Fibroblast of lung (primary cell): ENCODE results near the gene STARD10. TPM values are rescaled to one million over a fixed set of nuclear protein-coding genes. Genes with fewer than 3 reads are reported as not detected.

Experiments used
- DNase-seq, 2 donors: peaks; one replicate each; pipeline versions ENCODE4 v3.0.0 to v3.0.0-alpha.2; 2010; ENCODE audit warnings: low read depth in 2 of 2
- H2AFZ ChIP-seq: 2 replicates; pipeline ENCODE4 v1.5.1; 2012; ENCODE audit warnings: low read length, control low read depth, inconsistent platforms
- H3K27ac ChIP-seq: 2 replicates; pipeline ENCODE4 v1.5.1; 2011; ENCODE audit warnings: low read length, control low read depth; ENCODE audit not compliant: insufficient read depth
- H3K27me3 ChIP-seq: 2 replicates; pipeline ENCODE4 v1.5.1; 2011; ENCODE audit warnings: mild to moderate bottlenecking, low read length; ENCODE audit not compliant: control insufficient read depth, insufficient read depth
- H3K36me3 ChIP-seq: 2 replicates; pipeline ENCODE4 v1.5.1; 2011; ENCODE audit warnings: low read length; ENCODE audit not compliant: control insufficient read depth, insufficient read depth
- H3K4me1 ChIP-seq: 2 replicates; pipeline ENCODE4 v1.5.1; 2011; ENCODE audit warnings: low read length; ENCODE audit not compliant: control insufficient read depth, insufficient read depth; ENCODE audit errors: extremely low read depth
- H3K4me2 ChIP-seq: 2 replicates; pipeline ENCODE4 v1.5.1; 2011; ENCODE audit warnings: low read length, control low read depth; ENCODE audit not compliant: insufficient read depth; ENCODE audit errors: extremely low read depth
- H3K4me3 ChIP-seq, 4 experiments: fragments of 200-600 bp in 1 of 4; sonication (generic) in 1 of 4; replicated peaks in 1 of 4; 2 replicates each; pipeline ENCODE4 v1.5.1; 2011 to 2016; ENCODE audit warnings: low read length in 4 of 4, low read depth in 3 of 4, mild to moderate bottlenecking in 3 of 4, control low read depth in 2 of 4, inconsistent platforms in 1 of 4, mixed read lengths in 1 of 4; ENCODE audit not compliant: insufficient read depth in 1 of 4; ENCODE audit errors: control extremely low read depth in 1 of 4
- H3K79me2 ChIP-seq: 2 replicates; pipeline ENCODE4 v1.5.1; 2012; ENCODE audit warnings: mild to moderate bottlenecking, low read length, inconsistent platforms; ENCODE audit not compliant: control insufficient read depth, insufficient read depth
- H3K9ac ChIP-seq: 2 replicates; pipeline ENCODE4 v1.5.1; 2011; ENCODE audit warnings: mild to moderate bottlenecking, low read length, control low read depth; ENCODE audit not compliant: insufficient read depth
- H3K9me3 ChIP-seq: 2 replicates; pipeline ENCODE4 v1.5.1; 2012; ENCODE audit warnings: low read depth, low read length; ENCODE audit not compliant: control insufficient read depth, insufficient read depth
- H4K20me1 ChIP-seq: 2 replicates; pipeline ENCODE4 v1.5.1; 2011; ENCODE audit warnings: low read length; ENCODE audit not compliant: control insufficient read depth, insufficient read depth; ENCODE audit errors: extremely low read depth
- EZH2 ChIP-seq: IDR thresholded peaks from 2 replicates; pipeline ENCODE4 v1.5.1; 2012; ENCODE audit warnings: low read length, control low read depth, mild to moderate bottlenecking; ENCODE audit errors: missing control alignments
- polyA plus RNA-seq, 2 donors: library from polyadenylated mRNA; depleted of rRNA in 1 of 2; stranded (reverse) in 1 of 2; unstranded in 1 of 2; fragments of >200 nt; gene quantifications; 2 replicates each; pipeline ENCODE4 v1.2.1, GENCODE V29; 2011 to 2012; ENCODE audit warnings: missing spikeins in 1 of 2
- total RNA-seq: library from RNA; depleted of rRNA; stranded (reverse); fragments of >200 nt; gene quantifications from 2 replicates; pipeline ENCODE4 v1.2.1, GENCODE V29; 2014
- TF ChIP-seq, protein P1 (sequence below), 2 donors: IDR thresholded peaks in 1 of 2; conservative IDR thresholded peaks in 1 of 2; 1 replicate in 1 of 2; 2 replicates in 1 of 2; pipeline ENCODE4 v1.5.1; 2011 to 2012; ENCODE audit warnings: low read length in 2 of 2, control low read depth in 1 of 2, inconsistent platforms in 1 of 2, low read depth in 1 of 2, mild to moderate bottlenecking in 1 of 2

Gene STARD10
- total and polyA plus RNA-seq, 2 donors (not counting 1 experiment from before 2014, with no cell fraction given), result 20.7 to 32.0 TPM

DNA sequence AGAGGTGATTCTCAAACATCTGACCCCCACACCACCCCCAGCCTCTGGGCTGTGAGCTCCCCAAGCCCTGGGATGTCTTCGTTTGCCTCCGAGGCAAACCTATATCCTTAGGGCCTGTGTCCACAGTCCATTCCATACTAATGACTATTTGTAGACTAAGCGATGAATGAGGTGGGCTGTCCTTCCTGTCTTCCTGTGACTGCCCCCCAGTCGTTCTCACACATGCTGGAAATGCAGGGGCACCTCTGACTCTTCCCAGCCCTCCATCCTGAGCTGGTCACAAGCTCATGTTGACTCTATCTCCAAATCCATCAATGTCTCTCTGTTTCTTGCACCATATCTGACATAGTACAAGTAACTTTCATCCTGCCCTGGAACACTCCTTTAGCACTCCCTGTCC, 25.1 kb upstream of the STARD10 start:
- Histone ChIP-seq H3K9ac (no peak overlapping the region), H3K4me3 (no peak overlapping the region), H4K20me1 (no peaks in the 10 kb centered on the region), H3K27me3 (no peaks in the 10 kb centered on the region), H3K79me2 (no peaks in the 10 kb centered on the region), H2AFZ (no peak overlapping the region), H3K4me2 (no peak overlapping the region), H3K4me1 (peaks cover 18% of the 10 kb centered on the region), H3K36me3 (no peaks in the 10 kb centered on the region), H3K9me3 (no peaks in the 10 kb centered on the region), H3K27ac (no peak overlapping the region)
- DNase-seq, result no peak
- no peak for TF ChIP-seq EZH2
- TF ChIP-seq, protein P1, sequence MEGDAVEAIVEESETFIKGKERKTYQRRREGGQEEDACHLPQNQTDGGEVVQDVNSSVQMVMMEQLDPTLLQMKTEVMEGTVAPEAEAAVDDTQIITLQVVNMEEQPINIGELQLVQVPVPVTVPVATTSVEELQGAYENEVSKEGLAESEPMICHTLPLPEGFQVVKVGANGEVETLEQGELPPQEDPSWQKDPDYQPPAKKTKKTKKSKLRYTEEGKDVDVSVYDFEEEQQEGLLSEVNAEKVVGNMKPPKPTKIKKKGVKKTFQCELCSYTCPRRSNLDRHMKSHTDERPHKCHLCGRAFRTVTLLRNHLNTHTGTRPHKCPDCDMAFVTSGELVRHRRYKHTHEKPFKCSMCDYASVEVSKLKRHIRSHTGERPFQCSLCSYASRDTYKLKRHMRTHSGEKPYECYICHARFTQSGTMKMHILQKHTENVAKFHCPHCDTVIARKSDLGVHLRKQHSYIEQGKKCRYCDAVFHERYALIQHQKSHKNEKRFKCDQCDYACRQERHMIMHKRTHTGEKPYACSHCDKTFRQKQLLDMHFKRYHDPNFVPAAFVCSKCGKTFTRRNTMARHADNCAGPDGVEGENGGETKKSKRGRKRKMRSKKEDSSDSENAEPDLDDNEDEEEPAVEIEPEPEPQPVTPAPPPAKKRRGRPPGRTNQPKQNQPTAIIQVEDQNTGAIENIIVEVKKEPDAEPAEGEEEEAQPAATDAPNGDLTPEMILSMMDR (conservative IDR thresholded peaks at IDR 0.05 in 1 of 2, IDR thresholded peaks at IDR 0.05 in 1 of 2; ENCODE audit: low read depth in 1 of 2, low read length in 2 of 2), result no peak

DNA sequence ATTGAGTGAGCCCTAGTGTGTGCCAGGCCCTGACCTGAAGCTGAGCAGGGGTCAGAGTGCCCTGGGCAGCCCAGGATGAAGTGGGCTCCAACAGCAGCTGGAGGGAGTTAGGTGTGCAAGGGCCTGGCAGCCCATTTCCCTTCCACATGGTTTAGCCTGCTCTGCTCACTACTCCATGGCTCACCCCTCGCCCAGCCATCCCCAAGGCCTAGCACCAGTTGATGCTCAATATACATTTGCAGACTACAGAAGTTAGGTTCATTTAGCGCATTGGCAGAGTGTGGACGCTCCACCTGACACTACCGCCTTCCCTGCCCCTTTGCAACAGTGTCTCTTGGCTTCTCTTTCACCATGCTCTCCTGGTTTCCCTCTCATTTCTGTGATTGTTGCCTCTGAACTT, 24.1 kb upstream of the STARD10 start:
- no peak overlapping the region for H3K4me2 ChIP-seq
- H4K20me1 ChIP-seq, result no peaks in the 10 kb centered on the region
- H3K9ac ChIP-seq, result no peak overlapping the region
- H3K9me3 ChIP-seq, result no peaks in the 10 kb centered on the region
- no peak overlapping the region for H3K4me3 ChIP-seq
- no peak for DNase-seq
- no peaks in the 10 kb centered on the region for H3K27me3 ChIP-seq
- no peaks in the 10 kb centered on the region for H3K36me3 ChIP-seq
- H3K4me1 ChIP-seq, result peaks cover 21% of the 10 kb centered on the region
- H2AFZ ChIP-seq, result no peak overlapping the region
- TF ChIP-seq, protein P1 (conservative IDR thresholded peaks at IDR 0.05 in 1 of 2, IDR thresholded peaks at IDR 0.05 in 1 of 2; ENCODE audit: low read depth in 1 of 2, low read length in 2 of 2), result no peak
- TF ChIP-seq EZH2, result no peak
- no peak overlapping the region for H3K27ac ChIP-seq
- peaks cover 3% of the 10 kb centered on the region for H3K79me2 ChIP-seq

DNA sequence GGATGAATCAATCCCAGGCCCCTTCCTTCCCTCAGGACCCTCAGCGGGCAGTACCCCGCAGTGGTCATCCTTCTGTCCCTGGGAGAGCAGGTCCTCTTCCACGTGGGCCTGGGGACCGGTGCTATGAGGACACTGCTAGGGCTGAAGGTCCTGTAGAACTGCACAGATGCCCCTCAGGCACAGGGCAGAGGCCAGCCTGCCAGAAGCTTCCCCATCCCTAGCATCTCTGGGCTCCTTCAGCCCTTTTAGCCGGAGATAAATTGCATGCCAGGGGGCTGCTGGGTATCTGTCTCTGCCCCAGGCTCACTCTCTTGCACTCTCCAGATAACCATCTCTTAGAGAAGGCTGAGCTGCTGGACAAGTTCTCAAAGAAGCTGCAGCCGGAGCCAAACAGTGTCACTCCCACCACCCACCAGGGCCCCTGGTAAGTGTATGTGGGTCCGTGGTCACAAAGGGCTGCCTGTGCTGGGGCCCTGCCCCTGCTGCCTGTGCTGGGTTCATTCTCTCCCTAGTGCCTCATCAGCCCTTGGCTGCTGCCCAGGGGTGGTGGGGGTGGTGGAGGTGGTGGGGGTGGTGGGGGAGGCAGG, 22.6 kb upstream of the STARD10 start:
- TF ChIP-seq EZH2, result no peak
- TF ChIP-seq, protein P1 (conservative IDR thresholded peaks at IDR 0.05 in 1 of 2, IDR thresholded peaks at IDR 0.05 in 1 of 2; ENCODE audit: low read depth in 1 of 2, low read length in 2 of 2), result no peak
- no peaks in the 10 kb centered on the region for H3K27me3 ChIP-seq
- no peaks in the 10 kb centered on the region for H3K36me3 ChIP-seq
- peaks cover 14% of the 10 kb centered on the region for H3K79me2 ChIP-seq
- peaks cover 23% of the 10 kb centered on the region for H3K4me1 ChIP-seq
- no peak overlapping the region for H3K9ac ChIP-seq
- no peak overlapping the region for H2AFZ ChIP-seq
- no peaks in the 10 kb centered on the region for H4K20me1 ChIP-seq
- H3K4me3 ChIP-seq, result no peak overlapping the region
- no peak for DNase-seq
- H3K27ac ChIP-seq, result no peak overlapping the region
- no peak overlapping the region for H3K4me2 ChIP-seq
- H3K9me3 ChIP-seq, result no peaks in the 10 kb centered on the region
